Stimulated activated CD4-positive, alpha-beta T cell treated with anti-CD3 and anti-CD28 coated beads, Interleukin-4, amount 100 ng/mL, for 24 hours (primary cell): Measurements from ENCODE around the gene CACNA1F.
A peak's percentile ranks its signal among the peaks of the same experiment; 100 is the strongest.

ENCODE experiments used
- DNase-seq: peaks from one replicate; pipeline ENCODE4 v3.0.0-alpha.2; 2020

Gene CACNA1F

GRCh38 chrX:49171752-49172279 is 61.3 kb downstream of the CACNA1F start, which contains the start of gene PLP2:
Gene PLP2 (plus strand): TSS chrX:49171898. CDS start chrX:49172001, 103 bp downstream.
- DNase-seq, result peak; percentile 75

- DNase-seq, result no peak
Observed at GRCh38 chrX:49167740-49168108, 65.4 kb downstream of the CACNA1F start.

- peak; percentile 60 for DNase-seq
Observed at GRCh38 chrX:49166914-49167739, 66.0 kb downstream of the CACNA1F start.

DNA sequence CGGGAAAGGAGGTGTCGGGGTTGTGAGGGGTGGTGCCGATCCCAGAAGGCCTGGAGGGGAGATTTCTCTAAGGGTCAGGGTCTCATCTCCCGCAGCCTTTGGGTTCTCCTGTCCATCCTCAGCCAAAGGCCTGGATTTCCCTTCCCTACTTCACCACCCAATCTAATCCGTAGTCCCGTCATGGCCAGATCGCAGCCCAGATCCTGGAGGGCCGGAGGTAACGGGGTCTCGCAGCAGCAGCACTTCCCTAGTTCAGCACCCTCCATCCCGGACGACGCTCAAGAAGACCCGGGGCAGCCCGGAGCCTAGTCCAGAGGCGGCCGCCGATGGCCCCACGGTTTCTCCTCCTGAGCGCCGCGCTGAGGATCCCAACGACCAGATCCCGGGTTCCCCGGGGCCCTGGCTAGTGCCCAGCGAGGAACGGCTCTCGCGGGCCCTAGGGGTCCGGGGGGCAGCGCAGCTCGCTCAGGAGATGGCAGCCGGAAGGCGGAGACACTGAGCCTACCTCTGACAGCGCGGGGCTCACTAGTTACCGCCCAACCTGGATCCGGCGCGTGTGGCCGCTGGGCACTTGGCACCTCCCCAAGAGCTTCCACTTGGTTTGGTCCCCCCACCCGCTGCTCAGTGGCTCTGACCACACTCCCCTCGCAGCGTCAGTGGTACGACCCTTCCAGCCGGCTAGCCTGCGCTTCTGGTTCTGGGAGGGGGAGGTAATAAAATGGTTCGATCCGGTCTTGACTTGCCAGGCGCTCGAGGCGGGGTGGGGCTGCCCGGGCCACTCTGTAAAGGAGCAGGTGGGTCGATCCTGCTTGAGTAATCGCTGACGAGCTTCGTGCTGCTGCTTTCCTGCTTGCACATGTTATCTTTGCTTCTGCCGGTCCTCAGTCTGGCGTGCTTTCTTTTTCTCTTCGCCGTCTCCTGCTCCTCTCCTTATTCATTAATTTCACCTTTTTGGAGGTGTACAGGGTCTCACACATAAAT is 66.9 kb downstream of the CACNA1F start:
- DNase-seq, result peak; percentile 74

DNA sequence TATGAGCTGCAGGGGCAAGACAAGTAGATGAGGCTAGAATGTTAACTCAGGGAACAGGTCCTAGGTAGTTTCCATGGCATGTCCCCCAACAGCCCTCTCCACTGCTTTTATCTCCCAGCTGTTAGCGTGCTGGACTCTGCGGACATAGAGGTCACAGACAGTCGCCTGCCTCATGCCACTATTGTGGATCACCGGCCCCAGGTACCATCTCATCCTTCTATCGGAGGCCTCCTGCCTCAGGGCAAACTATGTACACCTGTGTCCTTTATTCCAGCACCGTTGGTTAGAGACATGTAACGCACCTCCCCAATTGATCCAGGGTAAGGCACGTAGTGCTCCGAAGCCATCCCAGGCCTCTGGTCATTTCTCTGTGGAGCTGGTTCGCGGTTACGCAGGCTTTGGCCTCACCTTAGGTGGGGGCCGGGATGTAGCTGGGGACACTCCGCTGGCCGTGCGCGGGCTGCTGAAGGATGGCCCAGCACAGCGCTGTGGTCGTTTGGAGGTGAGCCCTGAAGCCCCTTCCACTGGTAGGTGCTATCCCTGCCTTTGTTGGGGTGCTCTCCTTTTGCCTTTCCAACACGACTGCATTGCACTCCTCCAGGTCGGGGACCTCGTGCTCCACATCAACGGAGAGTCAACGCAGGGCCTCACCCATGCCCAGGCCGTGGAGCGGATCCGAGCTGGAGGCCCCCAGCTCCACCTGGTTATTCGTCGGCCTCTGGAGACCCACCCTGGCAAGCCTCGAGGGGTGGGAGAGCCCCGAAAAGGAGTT is 68.4 kb downstream of the CACNA1F start:
- no peak for DNase-seq

- peak; percentile 77 for DNase-seq
Observed at GRCh38 chrX:49163555-49164419, 69.4 kb downstream of the CACNA1F start.

GRCh38 chrX:49162620-49163019 is 70.5 kb downstream of the CACNA1F start, which contains the start of gene MAGIX:
Gene MAGIX (plus strand): TSS chrX:49162758. CDS start chrX:49162890, 132 bp downstream.
- DNase-seq, result no peak

DNA sequence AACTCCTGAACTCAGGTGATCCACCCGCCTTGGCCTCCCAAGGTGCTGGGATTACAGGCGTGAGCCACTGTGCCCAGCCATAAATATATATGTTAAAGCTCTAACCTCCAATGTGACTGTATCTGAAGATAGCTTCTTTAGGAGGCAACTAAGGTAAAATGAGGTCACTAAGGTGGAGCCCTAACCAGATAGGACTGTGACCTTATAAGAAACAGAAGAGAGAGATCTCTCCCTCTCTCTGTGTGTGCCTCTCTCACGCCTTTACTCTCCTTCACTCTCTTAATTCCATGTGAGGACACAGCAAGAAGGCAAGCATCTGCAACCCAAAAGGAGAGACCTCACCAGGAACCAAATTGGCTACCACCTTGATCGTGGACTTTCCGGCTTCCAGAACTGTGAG is 71.5 kb downstream of the CACNA1F start:
- no peak for DNase-seq

GRCh38 chrX:49160908-49161307 is 72.2 kb downstream of the CACNA1F start:
- DNase-seq, result no peak

DNA sequence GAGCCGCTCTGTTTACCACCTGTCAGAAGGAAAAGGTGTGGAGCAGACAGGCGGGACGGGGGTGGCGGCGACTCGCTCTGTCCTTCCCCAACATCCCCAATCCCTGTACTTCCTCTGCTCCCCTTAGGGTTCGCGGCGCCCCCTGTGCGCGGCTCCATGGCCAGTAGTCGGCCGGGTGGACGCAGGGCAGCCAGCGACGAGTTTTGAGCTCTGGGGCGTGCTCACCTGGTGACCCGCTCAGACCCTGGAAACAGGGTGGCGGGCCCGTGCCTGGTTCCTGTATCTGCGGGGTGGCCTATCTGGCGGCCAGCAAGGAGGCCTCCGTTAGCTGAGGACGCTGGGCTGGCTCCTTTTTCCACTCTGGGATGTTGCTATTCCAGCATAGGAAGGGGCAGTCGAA is 75.9 kb downstream of the CACNA1F start:
- no peak for DNase-seq

GRCh38 chrX:49155900-49156837 is 77.0 kb downstream of the CACNA1F start:
- peak; percentile 82 for DNase-seq

- DNase-seq, result peak; percentile 37
Observed at GRCh38 chrX:49155243-49155899, 77.8 kb downstream of the CACNA1F start.
